DOHH2 (cell line): ENCODE data around the gene GDNF.

Experiments used
- H3F3A ChIP-seq: fragments of 200-600 bp; sonication (generic), shearing (Covaris generic); 2 replicates; pipeline ENCODE4 v1.6.0; 2016; ENCODE audit warnings: antibody characterized with exemption, mild to moderate bottlenecking; ENCODE audit not compliant: control insufficient read depth, insufficient read depth
- H3K27ac ChIP-seq: fragments of 200-600 bp; sonication (generic); 2 replicates; pipeline ENCODE4 v1.5.1; 2014; ENCODE audit warnings: low read depth, mild to moderate bottlenecking, low read length, moderate library complexity
- H3K27me3 ChIP-seq: fragments of 200-600 bp; sonication (generic); 2 replicates; pipeline ENCODE4 v1.6.1; 2014; ENCODE audit warnings: mild to moderate bottlenecking, low read length, mixed read lengths; ENCODE audit not compliant: control insufficient read depth
- H3K36me3 ChIP-seq: fragments of 200-600 bp; sonication (generic); 2 replicates; pipeline ENCODE4 v1.6.1; 2014; ENCODE audit warnings: mild to moderate bottlenecking, low read length, moderate library complexity, mixed read lengths; ENCODE audit not compliant: control insufficient read depth
- H3K4me1 ChIP-seq: fragments of 200-600 bp; sonication (generic); 2 replicates; pipeline ENCODE4 v1.6.1; 2014; ENCODE audit warnings: mild to moderate bottlenecking, low read length, mixed read lengths; ENCODE audit not compliant: control insufficient read depth
- H3K4me2 ChIP-seq: fragments of 200-600 bp; sonication (generic); 2 replicates; pipeline ENCODE4 v1.6.0; 2014; ENCODE audit warnings: mild to moderate bottlenecking, low read length, moderate library complexity
- H3K4me3 ChIP-seq: fragments of 200-600 bp; sonication (generic); 2 replicates; pipeline ENCODE4 v1.5.1; 2014; ENCODE audit warnings: mild to moderate bottlenecking, low read length, mixed read lengths
- H3K79me2 ChIP-seq: fragments of 200-600 bp; sonication (generic); 2 replicates; pipeline ENCODE4 v1.6.1; 2014; ENCODE audit warnings: mild to moderate bottlenecking, low read length, mixed read lengths; ENCODE audit not compliant: control insufficient read depth
- H3K9me2 ChIP-seq: fragments of 200-600 bp; sonication (generic); replicated peaks from 2 replicates; pipeline ENCODE4 v1.6.1; 2014; ENCODE audit warnings: mild to moderate bottlenecking, low read length, mixed read lengths; ENCODE audit not compliant: control insufficient read depth
- H3K9me3 ChIP-seq: fragments of 200-600 bp; sonication (generic); 2 replicates; pipeline ENCODE4 v1.6.1; 2014; ENCODE audit warnings: antibody characterized with exemption, low read length, mixed read lengths; ENCODE audit not compliant: control insufficient read depth, insufficient read depth
- H4K20me1 ChIP-seq: fragments of 200-600 bp; sonication (generic); 2 replicates; pipeline ENCODE4 v1.6.0; 2014; ENCODE audit warnings: low read depth, mild to moderate bottlenecking, antibody characterized with exemption, low read length, moderate library complexity; ENCODE audit not compliant: control insufficient read depth, insufficient read depth
- EZH2phosphoT487 ChIP-seq: fragments of 200-600 bp; sonication (generic); IDR thresholded peaks from 2 replicates; pipeline ENCODE4 v1.6.1; 2017; ENCODE audit warnings: borderline replicate concordance, mild to moderate bottlenecking, antibody characterized with exemption, low read length, moderate library complexity, mixed read lengths
- TF ChIP-seq, protein P1 (sequence below): fragments of 200-600 bp; sonication (generic); IDR thresholded peaks from one replicate; pipeline ENCODE4 v1.5.1; 2014; ENCODE audit warnings: antibody characterized with exemption, mild to moderate bottlenecking, low read depth, low read length; ENCODE audit not compliant: poor library complexity, severe bottlenecking

The GDNF gene, protein sequence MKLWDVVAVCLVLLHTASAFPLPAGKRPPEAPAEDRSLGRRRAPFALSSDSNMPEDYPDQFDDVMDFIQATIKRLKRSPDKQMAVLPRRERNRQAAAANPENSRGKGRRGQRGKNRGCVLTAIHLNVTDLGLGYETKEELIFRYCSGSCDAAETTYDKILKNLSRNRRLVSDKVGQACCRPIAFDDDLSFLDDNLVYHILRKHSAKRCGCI

DNA sequence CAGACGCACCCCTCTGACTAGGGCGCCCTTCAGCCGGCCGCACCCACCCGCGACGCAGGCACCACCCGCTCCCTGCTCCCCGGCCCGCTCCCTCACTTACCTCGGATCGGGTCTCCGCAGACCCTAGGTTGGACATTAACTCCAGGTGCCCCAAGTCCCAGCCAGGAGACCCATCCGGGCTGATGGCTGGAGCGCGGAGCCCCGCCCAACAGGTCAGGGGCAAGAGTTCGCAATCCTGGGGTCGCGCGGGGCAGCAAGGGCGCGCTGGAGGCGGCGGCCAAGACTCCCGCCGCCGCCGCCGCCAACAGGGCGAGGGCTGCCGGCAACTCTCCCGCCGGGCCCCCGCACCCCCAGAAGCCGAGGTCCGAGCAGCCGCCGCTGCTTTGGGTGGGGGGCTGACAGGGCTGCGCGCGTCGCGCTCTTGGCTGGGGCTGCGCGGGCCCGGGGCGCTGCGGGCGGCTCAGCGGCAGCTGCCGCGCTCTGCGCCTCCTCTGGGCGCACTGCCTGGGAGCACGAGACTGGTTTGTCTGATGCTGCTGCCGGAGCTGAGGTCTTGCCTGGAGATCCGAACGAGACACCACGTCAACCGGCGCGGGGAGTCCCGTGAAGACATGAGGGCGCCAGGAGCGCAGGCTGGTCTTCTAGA is at the start of gene GDNF:
GDNF (minus strand) TSS at position 635 of the 646 bp plus-strand sequence. CDS start 5,245 bp downstream, outside the sequence.
- H3K27me3 ChIP-seq, result peaks cover 14% of the 10 kb centered on the region
- peaks cover 4% of the 10 kb centered on the region for H3K4me1 ChIP-seq
- H3K27ac ChIP-seq, result no peak within 1 kb of the TSS
- no peaks in the 10 kb centered on the region for H3K9me3 ChIP-seq
- no peaks in the 10 kb centered on the region for H4K20me1 ChIP-seq
- no peaks in the 10 kb centered on the region for H3K9me2 ChIP-seq
- H3K36me3 ChIP-seq, result no peaks in the 10 kb centered on the region
- H3K4me3 ChIP-seq, result no peak within 1 kb of the TSS
- no peak within 1 kb of the TSS for H3K4me2 ChIP-seq
- no peak for TF ChIP-seq EZH2phosphoT487
- TF ChIP-seq, protein P1, sequence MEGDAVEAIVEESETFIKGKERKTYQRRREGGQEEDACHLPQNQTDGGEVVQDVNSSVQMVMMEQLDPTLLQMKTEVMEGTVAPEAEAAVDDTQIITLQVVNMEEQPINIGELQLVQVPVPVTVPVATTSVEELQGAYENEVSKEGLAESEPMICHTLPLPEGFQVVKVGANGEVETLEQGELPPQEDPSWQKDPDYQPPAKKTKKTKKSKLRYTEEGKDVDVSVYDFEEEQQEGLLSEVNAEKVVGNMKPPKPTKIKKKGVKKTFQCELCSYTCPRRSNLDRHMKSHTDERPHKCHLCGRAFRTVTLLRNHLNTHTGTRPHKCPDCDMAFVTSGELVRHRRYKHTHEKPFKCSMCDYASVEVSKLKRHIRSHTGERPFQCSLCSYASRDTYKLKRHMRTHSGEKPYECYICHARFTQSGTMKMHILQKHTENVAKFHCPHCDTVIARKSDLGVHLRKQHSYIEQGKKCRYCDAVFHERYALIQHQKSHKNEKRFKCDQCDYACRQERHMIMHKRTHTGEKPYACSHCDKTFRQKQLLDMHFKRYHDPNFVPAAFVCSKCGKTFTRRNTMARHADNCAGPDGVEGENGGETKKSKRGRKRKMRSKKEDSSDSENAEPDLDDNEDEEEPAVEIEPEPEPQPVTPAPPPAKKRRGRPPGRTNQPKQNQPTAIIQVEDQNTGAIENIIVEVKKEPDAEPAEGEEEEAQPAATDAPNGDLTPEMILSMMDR, result no peak
- no peaks in the 10 kb centered on the region for H3F3A ChIP-seq
- H3K79me2 ChIP-seq, result no peaks in the 10 kb centered on the region

DNA sequence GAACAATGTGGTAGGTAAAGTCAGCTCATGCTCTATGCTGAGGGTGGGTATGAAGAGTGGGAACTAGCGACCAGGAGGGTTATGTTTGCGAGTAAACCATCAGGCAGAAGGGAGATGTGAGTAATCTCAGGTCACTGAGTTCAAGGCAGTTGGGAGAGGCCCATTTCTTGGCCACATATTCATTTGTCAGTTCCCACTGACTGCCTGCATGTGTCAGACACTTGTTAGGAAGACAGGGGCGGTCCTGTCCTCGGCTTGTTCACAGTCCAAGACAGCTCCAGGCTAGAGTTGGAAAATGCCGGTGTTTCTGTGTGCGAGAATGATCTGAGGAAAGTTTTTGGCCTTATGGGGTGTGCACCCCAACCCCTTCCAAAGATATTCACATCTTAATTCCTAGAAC is 48.6 kb upstream of the GDNF start:
- H3K36me3 ChIP-seq, result no peaks in the 10 kb centered on the region
- H3K4me2 ChIP-seq, result no peak overlapping the region
- H4K20me1 ChIP-seq, result no peaks in the 10 kb centered on the region
- no peaks in the 10 kb centered on the region for H3K79me2 ChIP-seq
- H3K27ac ChIP-seq, result no peak overlapping the region
- H3K9me2 ChIP-seq, result no peaks in the 10 kb centered on the region
- no peaks in the 10 kb centered on the region for H3F3A ChIP-seq
- no peaks in the 10 kb centered on the region for H3K4me1 ChIP-seq
- no peaks in the 10 kb centered on the region for H3K9me3 ChIP-seq
- H3K27me3 ChIP-seq, result no peaks in the 10 kb centered on the region
- TF ChIP-seq, protein P1, result no peak
- no peak for TF ChIP-seq EZH2phosphoT487
- H3K4me3 ChIP-seq, result no peak overlapping the region

DNA sequence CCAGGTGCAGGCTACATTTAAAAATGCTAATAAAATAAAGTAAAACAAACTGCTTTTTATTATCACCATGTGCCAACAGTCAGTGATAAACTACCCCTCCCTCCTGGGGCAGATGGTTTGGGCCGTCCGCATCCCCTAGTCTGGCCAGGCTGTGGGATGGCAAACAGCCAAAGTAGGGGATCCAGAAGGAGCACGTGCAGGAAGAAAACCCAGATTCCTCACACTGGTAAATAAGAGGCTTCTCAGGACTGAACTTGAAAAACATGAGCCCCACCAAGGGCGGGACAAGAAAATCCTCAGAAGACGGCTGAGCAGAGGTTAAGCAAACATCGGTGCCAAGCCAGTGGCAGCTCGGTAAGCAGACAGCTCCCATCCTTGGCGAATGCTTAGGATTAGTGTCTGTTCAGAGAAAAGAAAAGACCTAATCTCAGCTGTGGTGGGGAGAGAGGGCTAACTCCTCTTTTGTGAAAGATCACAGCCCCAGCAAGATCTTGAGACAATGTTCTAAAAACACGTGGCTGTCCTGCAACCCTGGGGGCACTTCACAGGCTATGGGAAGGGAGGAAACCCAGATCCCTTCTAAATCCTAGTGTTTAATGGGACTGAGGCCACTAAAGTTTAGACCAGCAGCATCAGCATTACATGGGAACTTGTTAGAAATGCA is 46.5 kb upstream of the GDNF start:
- Histone ChIP-seq H3K9me3 (no peaks in the 10 kb centered on the region), H3K36me3 (no peaks in the 10 kb centered on the region), H3K27ac (no peak overlapping the region), H4K20me1 (no peaks in the 10 kb centered on the region), H3K4me3 (no peak overlapping the region), H3K9me2 (no peaks in the 10 kb centered on the region), H3K4me2 (no peak overlapping the region), H3K27me3 (no peaks in the 10 kb centered on the region), H3K79me2 (no peaks in the 10 kb centered on the region), H3F3A (no peaks in the 10 kb centered on the region), H3K4me1 (no peaks in the 10 kb centered on the region)
- no peak for TF ChIP-seq EZH2phosphoT487

DNA sequence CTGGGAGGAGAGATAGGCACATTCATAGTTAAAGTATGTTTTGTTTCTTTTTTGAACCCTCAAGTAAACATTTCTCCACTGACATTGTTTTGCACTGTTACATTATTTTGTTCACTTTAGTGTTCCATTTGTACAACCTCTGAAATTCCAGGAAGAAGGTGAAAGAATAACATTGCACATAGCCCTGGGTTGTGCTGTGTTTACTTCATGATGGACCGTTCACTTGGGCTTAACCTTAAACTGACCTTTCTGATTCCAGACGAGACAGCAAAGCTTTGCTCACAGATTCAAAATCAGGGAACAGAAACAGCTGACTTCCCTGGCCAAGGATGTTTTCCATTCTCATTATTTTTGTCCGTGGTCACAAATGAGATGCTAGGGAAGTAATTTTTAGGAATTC is 42.8 kb upstream of the GDNF start:
- Histone ChIP-seq H3K4me1 (no peaks in the 10 kb centered on the region), H3K4me3 (no peak overlapping the region), H3K27ac (no peak overlapping the region), H3K36me3 (no peaks in the 10 kb centered on the region), H3K4me2 (no peak overlapping the region), H3K27me3 (no peaks in the 10 kb centered on the region), H3K79me2 (no peaks in the 10 kb centered on the region), H4K20me1 (no peaks in the 10 kb centered on the region), H3K9me3 (no peaks in the 10 kb centered on the region), H3F3A (no peaks in the 10 kb centered on the region), H3K9me2 (no peaks in the 10 kb centered on the region)
- no peak for TF ChIP-seq EZH2phosphoT487
- TF ChIP-seq, protein P1, result no peak
